K562 (cell line): ENCODE results near the gene SPTAN1. TPM values are rescaled to one million over a fixed set of nuclear protein-coding genes. Genes with fewer than 3 reads are reported as not detected.

ENCODE experiments used
- ATAC-seq: fragments of 200-7000 bp; cut with Tn5 transposase; 3 replicates; pipeline ENCODE4 v1.9.1; 2020; ENCODE audit warnings: moderate library complexity
- BruUV-seq: library from RNA; stranded (reverse); fragments of 400-500 nt; replicated peaks from 2 replicates; lab custom pipeline; 2021; lab: Mats Ljungman, UMichigan
- CTCF ChIA-PET: fragments of 300-600 bp; formaldehyde crosslinking; extraction: SDS; loops from one replicate; lab custom pipeline; 2021; ENCODE audit warnings: low intra/inter-chr PET ratio; lab: Yijun Ruan, JAX
- POLR2A ChIA-PET: fragments of 300-600, 350-650 bp; sonication (Branson Sonifier 250); formaldehyde crosslinking; extraction: SDS; loops from one replicate; lab custom pipeline; 2021; ENCODE audit warnings: antibody characterized with exemption, inconsistent platforms; lab: Yijun Ruan, JAX
- DNase-seq, 4 experiments: peaks; one replicate each; pipeline versions ENCODE4 v3.0.0 to v3.0.0-alpha.2; 2011 to 2018; ENCODE audit warnings: low spot score in 3 of 4, mixed read lengths in 3 of 4; ENCODE audit errors: extremely low read depth in 1 of 4
- FAIRE-seq: peaks from 2 replicates; lab custom pipeline; 2011; peaks lifted over from hg19 to GRCh38; lab: Jason Lieb, UNC
- H2AFZ ChIP-seq: 2 replicates; pipeline ENCODE4 v1.6.0; 2011; ENCODE audit warnings: low read depth, low read length, control low read depth, inconsistent platforms
- H3K27ac ChIP-seq: fragments of 200-600 bp; 3 replicates; pipeline ENCODE4 v1.8.0; 2011; ENCODE audit warnings: low read depth, mild to moderate bottlenecking, control low read depth, inconsistent platforms, low read length, moderate library complexity, mixed read lengths; ENCODE audit errors: extremely low read depth
- H3K27me3 ChIP-seq, 2 experiments: fragments of 300-600 bp in 1 of 2; 2 replicates in 1 of 2; 3 replicates in 1 of 2; pipeline versions ENCODE4 v1.6.0 to v1.8.0; 2011; ENCODE audit warnings: inconsistent platforms in 2 of 2, low read length in 2 of 2, mild to moderate bottlenecking in 1 of 2, mixed read lengths in 1 of 2, moderate library complexity in 1 of 2; ENCODE audit not compliant: control insufficient read depth in 2 of 2, insufficient read depth in 2 of 2
- H3K36me3 ChIP-seq: fragments of 300-600 bp; 3 replicates; pipeline ENCODE4 v1.8.0; 2011; ENCODE audit warnings: mild to moderate bottlenecking, low read length, inconsistent platforms; ENCODE audit not compliant: control insufficient read depth, insufficient read depth
- H3K4me1 ChIP-seq, 2 experiments: fragments of 200-600 bp in 1 of 2; replicated peaks in 1 of 2; 2 replicates in 1 of 2; 3 replicates in 1 of 2; pipeline versions ENCODE4 v1.5.1 to v1.8.0; 2011; ENCODE audit warnings: inconsistent platforms in 2 of 2, low read length in 2 of 2, mild to moderate bottlenecking in 1 of 2, mixed read lengths in 1 of 2, moderate library complexity in 1 of 2; ENCODE audit not compliant: control insufficient read depth in 2 of 2, insufficient read depth in 2 of 2
- H3K4me2 ChIP-seq: 2 replicates; pipeline ENCODE4 v1.6.1; 2011; ENCODE audit warnings: low read length, control low read depth, inconsistent platforms, mixed read lengths; ENCODE audit not compliant: insufficient read depth
- H3K4me3 ChIP-seq: fragments of 200-600 bp; sonication (generic), shearing (Covaris generic); 2 replicates; pipeline ENCODE4 v1.5.1; 2016; ENCODE audit warnings: control low read depth, inconsistent platforms
- H3K79me2 ChIP-seq: fragments of 200-600 bp; 3 replicates; pipeline ENCODE4 v1.8.0; 2011; ENCODE audit warnings: low read length, inconsistent platforms; ENCODE audit not compliant: control insufficient read depth, insufficient read depth
- H3K9ac ChIP-seq, 2 experiments: 2 replicates each; pipeline versions ENCODE4 v1.6.0 to v1.6.1; 2011; ENCODE audit warnings: low read depth in 2 of 2, low read length in 2 of 2, control low read depth in 1 of 2, inconsistent platforms in 1 of 2, mild to moderate bottlenecking in 1 of 2, mixed read lengths in 1 of 2; ENCODE audit not compliant: insufficient read depth in 1 of 2
- H3K9me1 ChIP-seq: one replicate; pipeline ENCODE4 v1.6.0; 2011; ENCODE audit warnings: inconsistent platforms, mild to moderate bottlenecking, low read length, moderate library complexity; ENCODE audit not compliant: control insufficient read depth, insufficient read depth
- H3K9me3 ChIP-seq: replicated peaks from 2 replicates; pipeline ENCODE4 v1.5.1; 2011; ENCODE audit warnings: low read depth, low read length, inconsistent platforms; ENCODE audit not compliant: control insufficient read depth, insufficient read depth
- H4K20me1 ChIP-seq: replicated peaks from 2 replicates; pipeline ENCODE4 v1.6.1; 2011; ENCODE audit warnings: low read length, inconsistent platforms, mixed read lengths; ENCODE audit not compliant: control insufficient read depth, insufficient read depth
- ARID2 ChIP-seq: fragments of 450-650 bp; IDR thresholded peaks from 2 replicates; pipeline ENCODE4 v1.6.1; 2017; ENCODE audit warnings: antibody characterized with exemption, mild to moderate bottlenecking
- ATF7 ChIP-seq: fragments of 450-650 bp; IDR thresholded peaks from 2 replicates; pipeline ENCODE4 v1.7.1; 2014; ENCODE audit warnings: mild to moderate bottlenecking, moderate library complexity
- FOS ChIP-seq: IDR thresholded peaks from 3 replicates; pipeline ENCODE4 v1.6.1; 2011; ENCODE audit not compliant: insufficient read length; ENCODE audit errors: extremely low read depth
- FOXK2 ChIP-seq, 2 experiments: fragments of 450-650 bp; IDR thresholded peaks in 1 of 2; conservative IDR thresholded peaks in 1 of 2; 2 replicates each; pipeline ENCODE4 v1.6.1; 2016; ENCODE audit warnings: low read depth in 2 of 2, mild to moderate bottlenecking in 1 of 2
- GABPB1 ChIP-seq: sonication (generic); formaldehyde crosslinking; IDR thresholded peaks from 2 replicates; pipeline ENCODE4 v1.8.0; 2022; ENCODE audit warnings: mild to moderate bottlenecking, missing genetic modification reagents
- MGA ChIP-seq: fragments of 450-650 bp; IDR thresholded peaks from 2 replicates; pipeline ENCODE4 v1.6.1; 2016; ENCODE audit warnings: mild to moderate bottlenecking, moderate library complexity
- NR3C1 ChIP-seq: sonication (generic); formaldehyde crosslinking; IDR thresholded peaks from 2 replicates; pipeline ENCODE4 v1.8.1; 2022; ENCODE audit warnings: missing genetic modification reagents
- ZNF76 ChIP-seq: fragments of 250-450 bp; sonication (Bioruptor Pico); IDR thresholded peaks from 2 replicates; pipeline ENCODE4 v1.4.0; 2020; ENCODE audit warnings: mild to moderate bottlenecking, moderate library complexity, borderline replicate concordance
- WGBS: fragments of 100-300 bp; shearing (Covaris generic); methylation state at CpG from one replicate; pipeline ENCODE4 v1.1.6; 2016; ENCODE audit warnings: low coverage, mixed read lengths; ENCODE audit not compliant: insufficient coverage; ENCODE audit errors: missing lambda C conversion rate; 5-methylcytosine and 5-hydroxymethylcytosine counted together
- in situ Hi-C: fragments of 300-500 bp; cut with MboI; formaldehyde crosslinking; loops from 4 replicates; pipeline ENCODE4 v1.15.0; 2018; ENCODE audit warnings: inconsistent platforms, mixed read lengths
- intact Hi-C: fragments of 100-400 bp; cut with micrococcal nuclease; formaldehyde crosslinking; loops from 2 replicates; pipeline ENCODE4 v1.14.2; 2022
- polyA plus RNA-seq, 8 experiments: library from polyadenylated mRNA; depleted of rRNA in 4 of 8; stranded (reverse) in 5 of 8; unstranded in 3 of 8; fragments of >200 nt; fragmentation: Nextera tagmentation in 2 of 8; fragmentation: Illumina TruSeq in 1 of 8; extraction: Ambion mirVana in 2 of 8; extraction: Trizol in 1 of 8; gene quantifications; 2 replicates each; pipeline versions ENCODE4 v1.2.1 to v1.2.3, GENCODE V29; 2011 to 2014; ENCODE audit warnings: inconsistent platforms in 1 of 8, missing spikeins in 1 of 8
- total RNA-seq, 7 experiments: library from RNA; depleted of rRNA in 6 of 7; stranded (reverse); fragments of >200 nt in 6 of 7; fragmentation: Illumina TruSeq in 2 of 7; extraction: Trizol in 2 of 7; gene quantifications; 2 replicates each; pipeline versions ENCODE4 v1.2.1 to v1.2.3, GENCODE V29; 2011 to 2021; ENCODE audit warnings: low replicate concordance in 1 of 7

The SPTAN1 gene
- total and polyA plus RNA-seq, 9 of the 15 experiments (the other 6 are each of a cell fraction or from before 2014, with no cell fraction given): 1.5 to 13.5 (median 6.8) TPM

GRCh38 chr9:128615571-128615970 is 63.2 kb downstream of the SPTAN1 start (continued):
- TF ChIP-seq FOS (no peak), ATF7 (no peak), FOXK2 (conservative IDR thresholded peaks at IDR 0.05 in 1 of 2, IDR thresholded peaks at IDR 0.05 in 1 of 2; ENCODE audit: low read depth in 2 of 2) (no peak), ARID2 (no peak)

- Histone ChIP-seq H3K9ac (no peak overlapping the region; a peak in 1 of 4 replicates), H3K36me3 (no peaks in the 10 kb centered on the region), H3K4me1 (0 out of 5 replicates have a peak, but pooled peaks cover 0 to 3% of the 10 kb centered on the region in 2 experiments), H3K4me2 (no peak overlapping the region), H3K9me1 (no peaks in the 10 kb centered on the region), H4K20me1 (no peaks in the 10 kb centered on the region), H2AFZ (no peak overlapping the region), H3K27ac (no peak overlapping the region), H3K9me3 (no peaks in the 10 kb centered on the region), H3K79me2 (no peaks in the 10 kb centered on the region), H3K27me3 (no peaks in the 10 kb centered on the region), H3K4me3 (no peak overlapping the region)
- intact Hi-C loops: loop anchor here (10.0 kb wide), 2 partner anchors 113 to 203 kb away; partner anchors contain the start of gene GLE1
- TF ChIP-seq GABPB1 (no peak), ZNF76 (CRISPR knock-in tag) (no peak), NR3C1 (no peak), MGA (no peak)
- DNase-seq (no peak), ATAC-seq (no peak), FAIRE-seq (no peak)
- BruUV-seq: no TSS peak
- POLR2A ChIA-PET: no interaction called here
- in situ Hi-C loops: no loop called here
- CTCF ChIA-PET: no interaction called here
- WGBS: 37% methylated on average over 8 of the region's 8 CpGs
Observed at GRCh38 chr9:128617943-128618342, 65.6 kb downstream of the SPTAN1 start.
